ENCODE data around the gene ADGRV1.
"Not testable (repeated sequence)": the region's sequence is repeated elsewhere in the genome, so short reads cannot be mapped to it uniquely, and the experiment has no call there.

ADGRV1 gene

DNA sequence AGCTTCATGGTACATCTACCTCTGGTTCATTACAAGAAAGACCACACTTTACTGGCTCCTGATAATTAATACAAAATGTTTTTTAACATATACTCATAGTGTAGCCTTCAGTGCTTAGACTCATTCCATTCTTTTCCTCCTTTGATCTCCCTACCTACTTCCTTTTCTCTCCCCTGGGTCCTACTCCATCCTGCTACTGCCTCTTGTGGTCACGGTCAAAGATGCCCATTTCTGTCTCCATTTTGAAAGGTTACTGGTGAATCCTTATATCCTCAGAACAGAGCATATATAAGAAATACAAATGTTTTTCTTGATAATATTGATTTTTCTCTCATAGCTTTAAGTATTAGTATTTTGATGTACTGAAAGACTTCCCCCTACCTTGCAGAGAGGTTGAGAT is 448.7 kb downstream of the ADGRV1 start:
- DNase-seq, result no peak

DNA sequence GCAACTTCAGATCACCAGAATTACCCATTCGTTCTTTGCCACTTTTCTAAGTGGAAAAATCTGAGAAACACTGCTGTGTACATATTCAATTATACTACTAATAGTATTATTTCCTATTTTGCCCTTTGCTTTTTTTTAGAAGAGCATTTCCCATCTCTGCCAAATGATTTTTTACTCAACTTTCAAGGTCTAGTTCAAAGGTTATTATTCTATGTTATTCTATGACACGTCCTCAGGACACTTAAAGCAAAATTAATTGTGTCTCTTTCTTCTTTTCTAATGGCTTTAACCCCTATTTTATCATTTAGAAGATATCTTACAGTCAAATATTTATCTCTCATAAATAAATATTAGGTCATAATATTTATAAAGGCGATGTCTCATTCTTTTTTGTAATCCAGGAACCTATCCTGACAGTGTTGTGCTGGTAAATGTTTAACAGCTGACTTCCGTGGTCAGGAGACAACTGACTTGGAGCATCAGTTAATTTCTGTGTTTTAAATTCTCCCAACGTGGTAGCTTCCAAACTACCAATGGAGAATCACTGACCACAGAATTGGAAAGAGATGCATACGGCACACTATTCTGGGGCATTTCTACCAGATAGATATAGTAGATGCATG is 449.3 kb downstream of the ADGRV1 start:
- no peak for DNase-seq

GRCh38 chr5:91010090-91010489 is 451.5 kb downstream of the ADGRV1 start:
- DNase-seq, result no peak

DNA sequence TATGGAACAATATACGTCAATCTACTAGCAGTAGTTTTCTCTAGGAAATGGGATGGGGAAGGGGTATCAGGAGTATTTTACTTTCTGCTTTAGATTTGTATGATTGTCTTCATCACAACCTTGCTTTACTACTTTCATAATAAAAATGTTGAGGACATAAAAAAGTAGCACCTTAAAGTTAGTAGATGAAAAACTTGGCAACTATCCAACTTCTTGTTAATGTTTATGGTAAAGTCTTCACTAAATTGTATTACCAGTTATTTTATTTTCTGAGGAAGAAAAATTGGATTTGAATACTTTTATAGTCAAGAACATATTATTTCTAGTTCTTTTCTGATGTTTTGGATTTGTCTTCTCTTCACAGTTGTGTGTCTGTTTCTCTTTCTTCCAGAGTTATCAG is 452.4 kb downstream of the ADGRV1 start:
- DNase-seq, result no peak

DNA sequence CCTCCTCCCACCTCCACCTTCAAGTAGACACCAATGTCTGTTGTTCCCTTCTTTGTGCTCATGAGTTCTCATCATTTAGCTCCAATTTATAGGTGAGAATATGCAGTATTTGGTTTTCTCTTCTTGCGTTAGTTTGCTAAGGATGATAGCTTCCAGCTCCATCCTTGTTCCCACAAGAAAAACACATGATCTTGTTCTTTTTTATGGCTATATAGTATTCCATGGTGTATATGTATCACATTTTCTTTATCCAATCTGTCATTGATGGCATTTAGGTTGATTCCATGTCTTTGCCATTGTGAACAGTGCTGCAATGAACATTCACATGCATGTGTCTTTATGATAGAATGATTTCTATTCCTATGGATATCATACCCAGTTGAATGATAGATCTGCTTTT is 454.3 kb downstream of the ADGRV1 start:
- not testable (repeated sequence) for DNase-seq

DNA sequence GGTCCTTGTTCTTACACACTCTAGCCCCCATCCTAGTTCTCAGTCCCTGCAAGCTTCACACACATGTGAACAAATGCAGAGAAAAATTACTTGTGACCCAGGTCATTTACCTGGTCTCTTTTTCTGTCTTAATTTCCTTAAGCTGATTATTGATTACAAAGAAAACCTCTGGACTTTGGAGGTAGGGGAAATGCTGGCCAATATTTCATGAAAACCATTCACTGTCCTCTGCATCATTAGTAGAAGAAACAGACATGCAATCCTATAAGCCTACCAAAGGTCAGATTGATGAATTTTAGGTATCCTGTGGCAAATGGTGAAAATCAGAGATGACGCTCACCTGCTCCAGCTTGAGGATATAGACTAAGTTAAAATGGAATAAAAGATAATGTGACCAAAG is 457.7 kb downstream of the ADGRV1 start:
- no peak for DNase-seq

GRCh38 chr5:91016954-91017700 is 458.5 kb downstream of the ADGRV1 start:
- no peak for DNase-seq

DNA sequence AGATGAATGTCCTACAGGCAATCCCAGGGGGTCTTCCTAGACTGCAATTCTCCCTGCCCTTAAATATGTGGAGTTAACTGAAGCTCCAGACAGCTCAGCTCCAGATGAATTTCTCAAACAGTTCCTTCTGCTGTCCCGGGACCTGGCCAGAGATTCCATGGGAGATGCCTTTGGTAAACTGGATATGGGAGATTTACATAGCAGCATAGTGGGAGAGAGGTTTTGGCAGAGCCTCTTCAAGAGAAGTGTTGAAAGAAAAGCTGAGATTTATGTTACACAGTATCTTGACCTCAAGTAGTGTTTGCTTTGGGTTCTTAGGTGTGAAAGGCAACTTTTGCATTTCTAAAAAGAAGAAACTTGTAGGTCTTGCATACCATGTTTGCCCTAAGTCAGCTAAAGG is 459.6 kb downstream of the ADGRV1 start:
- no peak for DNase-seq

- DNase-seq, result no peak
Observed at GRCh38 chr5:91018712-91019371, 460.2 kb downstream of the ADGRV1 start.

DNA sequence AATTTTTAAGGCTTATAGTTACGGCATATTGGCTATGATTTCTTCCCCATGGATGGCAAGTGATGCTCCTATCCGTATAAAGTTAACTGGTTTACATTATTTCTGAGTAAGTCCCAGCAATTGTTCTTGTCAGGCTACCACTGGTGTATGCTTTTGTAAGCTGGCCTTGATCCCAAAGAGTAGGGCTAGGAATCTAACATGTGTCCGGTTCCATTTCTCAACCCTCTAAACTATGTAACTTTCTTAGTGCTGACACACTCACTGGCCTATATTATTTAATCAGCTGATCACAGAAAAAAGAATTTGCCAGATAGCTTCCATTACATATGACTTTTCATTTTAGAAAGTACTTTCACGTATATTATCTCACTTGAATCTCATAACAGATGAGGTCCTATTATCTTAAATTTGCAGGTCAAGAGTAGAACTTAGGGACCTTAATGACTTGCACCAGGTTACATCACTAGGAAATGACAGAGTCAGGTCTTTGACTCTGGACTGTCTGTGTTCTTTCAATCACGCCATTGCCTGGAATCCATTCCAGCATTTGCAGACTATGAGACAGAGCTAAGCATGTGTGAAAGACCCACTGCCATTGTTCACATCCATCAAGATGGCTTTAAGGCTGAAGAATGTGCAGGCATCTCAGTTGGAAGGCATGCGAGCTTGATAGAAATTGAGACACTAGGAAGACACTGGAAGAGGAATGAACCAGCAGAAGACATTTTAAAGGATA is 461.6 kb downstream of the ADGRV1 start:
- DNase-seq, result no peak

GRCh38 chr5:91022518-91022917 is 463.9 kb downstream of the ADGRV1 start:
- no peak for DNase-seq

DNA sequence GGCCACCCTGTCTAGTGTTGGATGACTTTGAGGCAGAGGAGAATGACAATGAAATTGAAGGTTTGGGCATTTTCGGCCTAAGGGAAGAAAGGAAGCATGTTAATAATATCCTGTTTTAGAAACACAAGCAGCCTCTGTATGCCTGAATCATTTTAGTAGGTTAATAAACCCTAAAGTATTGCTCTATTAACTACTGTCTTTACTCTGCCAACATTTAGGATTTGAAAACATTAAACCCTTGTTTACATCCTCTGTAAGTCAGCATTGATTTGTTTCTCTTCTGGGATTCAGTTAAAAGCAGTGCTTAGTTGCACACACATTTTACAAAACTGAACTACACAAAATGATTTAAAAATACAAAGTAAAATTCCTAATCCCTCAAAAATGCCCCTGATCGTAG is 465.6 kb downstream of the ADGRV1 start:
- DNase-seq, result no peak

DNA sequence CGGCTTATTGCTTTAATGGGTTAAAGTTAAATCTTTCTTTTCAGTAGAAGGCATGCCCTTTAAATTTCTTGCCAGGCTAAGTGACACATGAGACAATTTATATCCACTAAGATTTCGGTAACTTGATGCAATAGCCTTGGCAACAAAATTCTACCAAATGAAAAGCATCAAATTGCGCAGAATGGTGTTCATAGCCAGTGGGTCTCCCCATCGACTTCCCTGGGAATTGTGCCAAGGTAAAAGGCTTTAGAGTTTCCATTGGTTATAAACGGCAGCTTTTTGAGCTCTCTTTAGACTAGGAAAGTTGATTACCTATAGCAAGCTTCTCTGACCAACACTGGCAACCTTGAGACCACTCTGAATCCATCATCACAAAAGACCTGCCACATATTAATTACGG is 466.1 kb downstream of the ADGRV1 start:
- no peak for DNase-seq

DNA sequence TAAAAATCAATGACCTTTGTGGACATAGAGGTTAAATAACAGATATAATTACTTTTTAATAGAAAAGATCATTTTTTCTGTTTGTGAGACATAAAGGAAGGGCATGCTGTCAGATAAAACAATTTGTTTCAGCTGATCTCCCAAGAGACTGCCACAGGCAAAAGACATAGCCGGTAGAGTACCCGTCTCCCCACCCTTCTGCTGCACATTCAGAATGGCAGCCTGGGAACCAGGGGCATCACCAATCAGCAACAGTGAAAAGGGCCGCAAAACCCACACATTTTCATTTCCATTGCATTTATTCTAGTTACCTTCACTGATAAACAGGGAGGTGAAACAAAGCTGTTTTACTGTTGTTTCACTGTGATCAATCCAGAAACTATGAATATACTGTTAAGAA is 466.9 kb downstream of the ADGRV1 start:
- no peak for DNase-seq

- no peak for DNase-seq
Observed at GRCh38 chr5:91025956-91026355, 467.4 kb downstream of the ADGRV1 start.

DNA sequence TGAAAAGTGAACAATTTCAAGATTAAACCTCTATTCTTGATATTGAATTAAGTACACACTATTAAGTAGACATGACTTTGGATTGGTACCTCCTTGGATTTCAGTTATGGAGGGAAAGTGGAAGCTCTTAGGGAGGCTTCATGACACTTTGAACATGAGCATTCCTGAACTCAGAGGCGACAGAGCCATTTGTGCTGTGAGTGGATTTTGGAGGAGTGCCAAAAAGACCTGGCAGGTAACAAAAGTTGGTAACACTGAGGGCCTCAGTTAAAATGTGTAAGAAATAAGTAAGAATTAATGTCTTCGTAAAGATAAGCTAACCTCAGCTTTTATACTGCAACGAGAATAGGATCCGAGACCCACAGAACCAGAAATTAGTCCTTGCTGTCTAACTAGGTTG is 467.9 kb downstream of the ADGRV1 start:
- DNase-seq, result no peak

GRCh38 chr5:91027405-91028139 is 469.0 kb downstream of the ADGRV1 start:
- no peak for DNase-seq

DNA sequence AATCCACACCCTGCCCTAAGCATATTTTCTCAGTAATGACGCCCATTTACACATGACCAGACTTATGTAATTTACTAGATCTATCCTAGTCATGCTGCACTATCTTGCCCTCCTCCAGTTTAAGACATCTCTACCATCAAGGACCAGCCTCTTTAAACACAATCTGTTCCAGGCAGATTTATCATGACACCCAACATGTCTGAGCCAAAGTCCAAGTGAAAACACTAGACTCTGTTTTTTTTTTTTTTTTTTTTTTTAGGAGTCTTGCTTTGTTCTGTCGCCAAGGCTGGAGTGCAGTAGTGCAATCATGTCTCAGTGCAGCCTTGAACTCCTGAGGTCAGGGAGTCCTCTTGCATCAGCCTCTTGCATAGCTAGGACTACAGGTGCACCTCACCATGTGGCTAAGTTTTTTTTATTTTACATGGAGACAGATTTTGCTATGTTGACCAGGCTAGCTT is 469.9 kb downstream of the ADGRV1 start:
- no peak for DNase-seq

- no peak for DNase-seq
Observed at GRCh38 chr5:91030521-91031401, 472.2 kb downstream of the ADGRV1 start.

- DNase-seq, result no peak
Observed at GRCh38 chr5:91031402-91031752, 472.8 kb downstream of the ADGRV1 start.

GRCh38 chr5:91032125-91032524 is 473.5 kb downstream of the ADGRV1 start:
- no peak for DNase-seq

DNA sequence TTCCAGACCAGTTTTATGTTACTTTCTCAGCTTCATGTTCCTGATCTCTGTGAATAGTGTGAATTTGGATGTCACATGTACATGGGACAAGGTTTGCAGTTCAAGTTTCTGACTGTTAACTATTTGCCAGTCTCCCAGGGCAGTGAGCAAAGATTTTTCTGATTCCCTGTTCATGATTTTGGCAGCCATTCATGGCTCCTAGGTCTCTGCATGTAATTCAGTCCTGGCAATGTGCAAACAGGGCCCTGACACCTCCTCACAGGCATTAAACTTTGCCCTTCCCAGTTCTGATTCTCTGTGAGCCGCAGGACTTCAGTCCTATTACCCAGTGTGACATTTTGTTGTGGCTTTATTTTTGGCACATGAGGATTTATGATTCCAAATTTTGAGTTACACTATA is 474.8 kb downstream of the ADGRV1 start:
- no peak for DNase-seq
